DMS153 treated with DMSO at 0.1 percent for 48 hours (cell line): ENCODE results near the gene AGA.

ENCODE experiments used
- DNase-seq: peaks from one replicate; lab custom pipeline; 2025; ENCODE audit not compliant: unreplicated experiment; lab: John Stamatoyannopoulos, UW

The AGA gene

GRCh38 chr4:177391287-177391686 lies 51.0 kb downstream of the AGA start:
- DNase-seq = no peak

- DNase-seq = no peak
These were observed 55.9 kb downstream of the AGA start for GRCh38 chr4:177386278-177386815.

- no peak for DNase-seq
These were observed 56.5 kb downstream of the AGA start for GRCh38 chr4:177385576-177386277.

DNA sequence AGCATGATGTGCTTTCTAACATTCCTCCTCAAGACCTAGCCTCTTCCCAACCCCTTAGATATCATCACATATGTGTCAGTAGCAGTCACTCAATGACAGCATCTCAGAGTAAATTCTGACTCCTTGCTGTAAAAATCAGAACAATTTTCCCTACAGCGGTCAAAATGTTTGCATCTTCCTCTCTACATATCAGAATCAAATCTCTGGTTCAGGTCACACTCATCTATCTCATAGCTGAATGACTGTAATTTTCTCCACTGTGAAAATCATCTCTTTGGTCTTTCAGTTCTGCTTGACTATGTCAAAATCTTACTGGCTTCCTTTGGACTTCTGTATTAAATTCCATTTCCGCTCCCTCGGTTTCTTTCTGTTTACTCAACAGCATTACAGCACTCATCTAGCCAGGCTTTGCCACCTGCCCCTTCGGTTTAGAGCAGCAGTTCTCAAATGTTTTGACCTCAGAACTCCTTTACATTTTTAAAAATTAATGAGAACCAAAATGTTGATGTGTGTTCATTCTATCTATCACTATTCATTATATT lies 57.3 kb downstream of the AGA start:
- no peak for DNase-seq

- no peak for DNase-seq
These were observed 60.4 kb downstream of the AGA start for GRCh38 chr4:177381762-177382310.
